HG03064 (cell line): Measurements from ENCODE around the gene LONP1.
A peak's percentile ranks its signal among the peaks of the same experiment; 100 is the strongest.

Experiments used
- ATAC-seq: cut with Tn5 transposase; IDR thresholded peaks from one replicate; pipeline ENCODE4 v1.9.1; 2021; ENCODE audit warnings: low read depth; ENCODE audit not compliant: unreplicated experiment

Gene LONP1

GRCh38 chr19:5680437-5681368 lies 39.2 kb downstream of the LONP1 start, which contains the start of the genes HSD11B1L and MICOS13:
Gene HSD11B1L, plus strand, starts transcription at chr19:5681027. Its CDS starts 3,806 bp downstream, at chr19:5684833.
Gene MICOS13, minus strand, starts transcription at chr19:5680516. Its CDS starts 30 bp downstream, at chr19:5680486.
- ATAC-seq = peak; percentile 78

GRCh38 chr19:5680084-5680436 lies 39.9 kb downstream of the LONP1 start:
- no peak for ATAC-seq

GRCh38 chr19:5679289-5680083 lies 40.5 kb downstream of the LONP1 start:
- ATAC-seq = no peak

- ATAC-seq = no peak
These were observed 41.8 kb downstream of the LONP1 start for GRCh38 chr19:5678071-5678718.

GRCh38 chr19:5677580-5677979 lies 42.4 kb downstream of the LONP1 start:
- ATAC-seq = no peak

GRCh38 chr19:5677136-5677535 lies 42.8 kb downstream of the LONP1 start:
- ATAC-seq = no peak

- no peak for ATAC-seq
These were observed 43.2 kb downstream of the LONP1 start for GRCh38 chr19:5676772-5677105.

- no peak for ATAC-seq
These were observed 43.7 kb downstream of the LONP1 start for GRCh38 chr19:5676105-5676771.

- ATAC-seq = no peak
These were observed 45.2 kb downstream of the LONP1 start for GRCh38 chr19:5674714-5675113.

- no peak for ATAC-seq
These were observed 46.2 kb downstream of the LONP1 start for GRCh38 chr19:5673752-5674151.

GRCh38 chr19:5672708-5673459 lies 47.1 kb downstream of the LONP1 start:
- ATAC-seq = no peak

- ATAC-seq = no peak
These were observed 48.3 kb downstream of the LONP1 start for GRCh38 chr19:5671600-5671999.

- ATAC-seq = no peak
These were observed 50.7 kb downstream of the LONP1 start for GRCh38 chr19:5669212-5669611.

- no peak for ATAC-seq
These were observed 52.1 kb downstream of the LONP1 start for GRCh38 chr19:5667751-5668271.

GRCh38 chr19:5666921-5667610 lies 52.9 kb downstream of the LONP1 start:
- ATAC-seq = no peak

- no peak for ATAC-seq
These were observed 54.0 kb downstream of the LONP1 start for GRCh38 chr19:5665781-5666513.

GRCh38 chr19:5664515-5664914 lies 55.4 kb downstream of the LONP1 start:
- no peak for ATAC-seq

GRCh38 chr19:5663904-5664303 lies 56.0 kb downstream of the LONP1 start:
- ATAC-seq = no peak
